CD14-positive monocyte (primary cell): ENCODE measurements around the gene S100A5. TPM values are rescaled to one million over a fixed set of nuclear protein-coding genes. Genes with fewer than 3 reads are reported as not detected.

Experiments used
- DNase-seq, 3 donors: peaks; one replicate each; pipeline ENCODE4 v3.0.0-alpha.2; 2011 to 2022
- H2AFZ ChIP-seq: 2 replicates; pipeline ENCODE4 v1.6.0; 2012; ENCODE audit warnings: mild to moderate bottlenecking, low read depth, low read length, inconsistent platforms; ENCODE audit not compliant: insufficient read depth, poor library complexity, severe bottlenecking
- H3K27ac ChIP-seq, 2 donors: 1 replicate in 1 of 2; 2 replicates in 1 of 2; pipeline ENCODE4 v1.5.1; 2012 to 2013; ENCODE audit warnings: low read length in 2 of 2, control low read depth in 1 of 2, inconsistent platforms in 1 of 2, low read depth in 1 of 2, mild to moderate bottlenecking in 1 of 2
- H3K27me3 ChIP-seq, 2 donors: one replicate each; pipeline versions ENCODE4 v1.6.0 to v1.6.1; 2011 to 2013; ENCODE audit warnings: low read length in 2 of 2; ENCODE audit not compliant: control insufficient read depth in 2 of 2, insufficient read depth in 2 of 2
- H3K36me3 ChIP-seq, 2 donors: replicated peaks in 1 of 2; 1 replicate in 1 of 2; 2 replicates in 1 of 2; pipeline versions ENCODE4 v1.5.1 to v1.6.1; 2012 to 2013; ENCODE audit warnings: low read length in 2 of 2, control low read depth in 1 of 2, inconsistent platforms in 1 of 2, mild to moderate bottlenecking in 1 of 2; ENCODE audit not compliant: insufficient read depth in 2 of 2, control insufficient read depth in 1 of 2
- H3K4me1 ChIP-seq, 2 donors: 1 replicate in 1 of 2; 2 replicates in 1 of 2; pipeline versions ENCODE4 v1.5.1 to v1.6.1; 2012 to 2013; ENCODE audit warnings: low read length in 2 of 2, control low read depth in 1 of 2, inconsistent platforms in 1 of 2, mild to moderate bottlenecking in 1 of 2, moderate library complexity in 1 of 2; ENCODE audit not compliant: insufficient read depth in 2 of 2, control insufficient read depth in 1 of 2
- H3K4me2 ChIP-seq: replicated peaks from 2 replicates; pipeline ENCODE3; 2012; ENCODE audit warnings: low read length, moderate library complexity, mild to moderate bottlenecking; ENCODE audit not compliant: poor library complexity, severe bottlenecking; ENCODE audit errors: extremely low read depth
- H3K4me3 ChIP-seq, 3 experiments: fragments of 200-600 bp in 1 of 3; sonication (generic) in 1 of 3; replicated peaks in 1 of 3; 1 replicate in 2 of 3; 2 replicates in 1 of 3; pipeline ENCODE4 v1.5.1; 2011 to 2013; ENCODE audit warnings: low read length in 3 of 3, mild to moderate bottlenecking in 3 of 3, control low read depth in 2 of 3, low read depth in 2 of 3, inconsistent platforms in 1 of 3, moderate library complexity in 1 of 3
- H3K79me2 ChIP-seq: 2 replicates; pipeline ENCODE4 v1.6.0; 2012; ENCODE audit warnings: mild to moderate bottlenecking, control low read depth, inconsistent platforms, low read length, moderate library complexity; ENCODE audit not compliant: insufficient read depth
- H3K9ac ChIP-seq: 2 replicates; pipeline ENCODE4 v1.6.0; 2017; ENCODE audit warnings: low read length, mild to moderate bottlenecking; ENCODE audit not compliant: insufficient read depth, poor library complexity, severe bottlenecking
- H3K9me3 ChIP-seq, 2 donors: replicated peaks in 1 of 2; 1 replicate in 1 of 2; 2 replicates in 1 of 2; pipeline versions ENCODE4 v1.5.1 to v1.6.1; 2012 to 2013; ENCODE audit warnings: low read length in 2 of 2, control low read depth in 1 of 2; ENCODE audit not compliant: control insufficient read depth in 1 of 2, insufficient read depth in 1 of 2
- H4K20me1 ChIP-seq: 2 replicates; pipeline ENCODE4 v1.6.0; 2012; ENCODE audit warnings: mild to moderate bottlenecking, low read length, control low read depth, moderate library complexity; ENCODE audit not compliant: insufficient read depth
- H3K27ac Mint-ChIP-seq, 7 donors: one replicate each; pipeline ENCODE4 v1.8.0; 2020; ENCODE audit warnings: mild to moderate bottlenecking in 7 of 7, mixed read lengths in 7 of 7, moderate library complexity in 6 of 7, inconsistent platforms in 2 of 7
- H3K27me3 Mint-ChIP-seq, 3 donors: one replicate each; pipeline ENCODE4 v1.8.0; 2021 to 2022; ENCODE audit warnings: low read depth in 3 of 3, mild to moderate bottlenecking in 3 of 3, mixed read lengths in 3 of 3, moderate library complexity in 3 of 3, inconsistent platforms in 1 of 3
- H3K36me3 Mint-ChIP-seq, 2 donors: one replicate each; pipeline ENCODE4 v1.8.0; 2020; ENCODE audit warnings: mixed read lengths in 2 of 2, inconsistent platforms in 1 of 2, mild to moderate bottlenecking in 1 of 2
- H3K4me1 Mint-ChIP-seq: one replicate; pipeline ENCODE4 v1.8.0; 2020; ENCODE audit warnings: mild to moderate bottlenecking, mixed read lengths
- H3K4me3 Mint-ChIP-seq, 2 donors: one replicate each; pipeline ENCODE4 v1.8.0; 2020; ENCODE audit warnings: mild to moderate bottlenecking in 2 of 2, mixed read lengths in 2 of 2, moderate library complexity in 1 of 2
- H3K9me3 Mint-ChIP-seq, 7 donors: one replicate each; pipeline ENCODE4 v1.8.0; 2020 to 2022; ENCODE audit warnings: mixed read lengths in 7 of 7, mild to moderate bottlenecking in 6 of 7, moderate library complexity in 6 of 7, inconsistent platforms in 2 of 7
- CTCF ChIP-seq: fragments of 200-600 bp; IDR thresholded peaks from one replicate; pipeline ENCODE4 v1.8.0; 2022; ENCODE audit warnings: antibody characterized with exemption, mild to moderate bottlenecking
- WGBS: methylation state at CpG from one replicate; pipeline ENCODE4 v1.1.5; 2013; ENCODE audit warnings: missing lambda C conversion rate; ENCODE audit not compliant: insufficient coverage; 5-methylcytosine and 5-hydroxymethylcytosine counted together
- intact Hi-C, 2 donors: fragments of 100-400 bp; cut with micrococcal nuclease; formaldehyde crosslinking; loops; one replicate each; pipeline versions ENCODE4 v1.15.0 to v1.15.1; 2023
- polyA plus RNA-seq, 3 donors: library from polyadenylated mRNA; depleted of rRNA in 1 of 3; unstranded in 2 of 3; stranded (reverse) in 1 of 3; fragments of 300-500 nt in 2 of 3; fragments of >200 nt in 1 of 3; fragmentation: Illumina TruSeq in 2 of 3; gene quantifications; 1 replicate in 2 of 3; 2 replicates in 1 of 3; pipeline ENCODE4 v1.2.3, GENCODE V29; 2012 to 2021

The S100A5 gene
- polyA plus RNA-seq, 3 donors: 1.4 to 2.1 TPM; not detected in 1

DNA sequence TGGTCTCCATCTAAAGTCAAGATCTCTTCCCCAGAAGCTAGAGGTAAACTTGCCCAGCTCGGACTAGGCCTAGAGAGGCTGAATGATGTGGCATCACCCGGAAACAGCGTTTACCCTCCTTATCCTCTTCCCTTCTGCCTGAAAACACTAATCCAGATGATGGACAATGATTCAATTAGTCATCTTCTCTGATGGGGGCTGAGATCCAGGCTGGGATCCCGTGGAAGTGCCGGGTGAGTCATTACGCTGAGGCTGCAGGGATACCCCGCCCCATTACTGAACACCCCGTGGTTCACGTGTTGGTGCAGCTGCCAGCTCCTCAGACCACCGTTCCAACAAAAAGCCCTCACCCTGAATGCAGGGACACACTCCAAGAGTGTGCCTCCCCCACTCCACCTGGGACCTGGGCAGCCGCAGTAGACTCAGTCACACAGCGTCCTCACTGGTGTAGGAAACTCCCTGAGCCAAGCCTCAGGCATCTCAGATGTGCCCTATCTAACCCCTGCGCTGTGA is 7.0 kb downstream of the S100A5 start:
- H3K36me3 ChIP-seq: peaks cover 6 to 10% of the 10 kb centered on the region in 2 donors

More for the DNA sequence above, 7.0 kb downstream of the S100A5 start:
- peak overlapping the region; percentile 96 to 98 for H3K27ac ChIP-seq
- Mint-ChIP-seq H3K27me3 (peaks cover 0 to 2% (median 0%) of the 10 kb centered on the region in 3 donors), H3K36me3 (peaks cover 25 to 39% of the 10 kb centered on the region in 2 donors), H3K9me3 (no peaks in the 10 kb centered on the region), H3K4me3 (peak overlapping the region; percentile 93 to 97), H3K4me1 (peaks cover 66% of the 10 kb centered on the region), H3K27ac (peak overlapping the region; percentile 94 to 99 (median 96))
- intact Hi-C loops: loop anchor here (1.0 to 5.0 kb wide), 2 partner anchors 35 to 99 kb away; partner anchors contain the start of gene CHTOP (in 2 of the 2)
- H3K79me2 ChIP-seq: peaks cover 44% of the 10 kb centered on the region
- H3K4me3 ChIP-seq: peak overlapping the region; percentile 70 to 91 (median 84)
- peaks cover 30% of the 10 kb centered on the region for H4K20me1 ChIP-seq
- H3K27me3 ChIP-seq: no peaks in the 10 kb centered on the region
- no peaks in the 10 kb centered on the region for H3K9me3 ChIP-seq
- peak overlapping the region; percentile 98 for H3K4me2 ChIP-seq
- peak overlapping the region; percentile 93 for H3K9ac ChIP-seq
- H3K4me1 ChIP-seq: peaks cover 53 to 66% of the 10 kb centered on the region in 2 donors
- no peak overlapping the region for H2AFZ ChIP-seq
- TF ChIP-seq CTCF: no peak
- 56% methylated on average over 7 of the region's 13 CpGs for WGBS
- peak; percentile 74 to 91 (median 75) for DNase-seq
